ENCODE data around the gene ALKBH5.

GRCh38 chr17:18226284-18226945 is 42.8 kb downstream of the ALKBH5 start:
- TF ChIP-seq, protein P1, sequence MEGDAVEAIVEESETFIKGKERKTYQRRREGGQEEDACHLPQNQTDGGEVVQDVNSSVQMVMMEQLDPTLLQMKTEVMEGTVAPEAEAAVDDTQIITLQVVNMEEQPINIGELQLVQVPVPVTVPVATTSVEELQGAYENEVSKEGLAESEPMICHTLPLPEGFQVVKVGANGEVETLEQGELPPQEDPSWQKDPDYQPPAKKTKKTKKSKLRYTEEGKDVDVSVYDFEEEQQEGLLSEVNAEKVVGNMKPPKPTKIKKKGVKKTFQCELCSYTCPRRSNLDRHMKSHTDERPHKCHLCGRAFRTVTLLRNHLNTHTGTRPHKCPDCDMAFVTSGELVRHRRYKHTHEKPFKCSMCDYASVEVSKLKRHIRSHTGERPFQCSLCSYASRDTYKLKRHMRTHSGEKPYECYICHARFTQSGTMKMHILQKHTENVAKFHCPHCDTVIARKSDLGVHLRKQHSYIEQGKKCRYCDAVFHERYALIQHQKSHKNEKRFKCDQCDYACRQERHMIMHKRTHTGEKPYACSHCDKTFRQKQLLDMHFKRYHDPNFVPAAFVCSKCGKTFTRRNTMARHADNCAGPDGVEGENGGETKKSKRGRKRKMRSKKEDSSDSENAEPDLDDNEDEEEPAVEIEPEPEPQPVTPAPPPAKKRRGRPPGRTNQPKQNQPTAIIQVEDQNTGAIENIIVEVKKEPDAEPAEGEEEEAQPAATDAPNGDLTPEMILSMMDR (IDR thresholded peaks at IDR 0.05): no peak
- TF ChIP-seq POLR2AphosphoS5 (IDR thresholded peaks at IDR 0.05; ENCODE audit: low read depth, low read length) (no peak), REST (IDR thresholded peaks at IDR 0.05; ENCODE audit: insufficient read depth in 1 of 2, low read depth in 2 of 2, low read length in 1 of 2) (no peak), TCF7L2 (IDR thresholded peaks at IDR 0.05; ENCODE audit: low read depth, low read length) (no peak)
